IMR-90 (cell line): ENCODE data around the gene BGLAP. TPM values are rescaled to one million over a fixed set of nuclear protein-coding genes. Genes with fewer than 3 reads are reported as not detected.

Experiments
- ATAC-seq: fragments of 200-7000 bp; cut with Tn5 transposase; 2 replicates; pipeline ENCODE4 v1.9.1; 2020; ENCODE audit warnings: low read depth, mild to moderate bottlenecking, moderate library complexity
- BruUV-seq: library from RNA; stranded (reverse); fragments of 400-500 nt; replicated peaks from 2 replicates; lab custom pipeline; 2021; lab: Mats Ljungman, UMichigan
- CTCF ChIA-PET: fragments of 300-600 bp; formaldehyde crosslinking; extraction: SDS; loops from one replicate; lab custom pipeline; 2021; ENCODE audit warnings: antibody characterized with exemption; lab: Yijun Ruan, JAX
- POLR2A ChIA-PET: fragments of 300-600 bp; sonication (Branson Sonifier 250); formaldehyde crosslinking; loops from one replicate; lab custom pipeline; 2022; ENCODE audit warnings: antibody characterized with exemption; ENCODE audit not compliant: unreplicated experiment; lab: Charles Lee
- DNase-seq: peaks from one replicate; pipeline ENCODE4 v3.0.0; 2013
- H2AFZ ChIP-seq: replicated peaks from 2 replicates; pipeline ENCODE3; 2013; ENCODE audit warnings: low read length, mild to moderate bottlenecking; ENCODE audit not compliant: poor library complexity
- H2AK5ac ChIP-seq: 2 replicates; pipeline ENCODE4 v1.6.1; 2013; ENCODE audit warnings: low read depth, low read length, inconsistent platforms
- H2AK9ac ChIP-seq: replicated peaks from 2 replicates; pipeline ENCODE3; 2013; ENCODE audit warnings: mild to moderate bottlenecking, low read depth, low read length, moderate library complexity; ENCODE audit not compliant: poor library complexity
- H2BK120ac ChIP-seq: 2 replicates; pipeline ENCODE4 v1.6.1; 2013; ENCODE audit warnings: low read depth, low read length, inconsistent platforms
- H2BK15ac ChIP-seq: 3 replicates; pipeline ENCODE4 v1.6.1; 2013; ENCODE audit warnings: low read depth, low read length, inconsistent platforms
- H2BK20ac ChIP-seq: 2 replicates; pipeline ENCODE4 v1.6.1; 2013; ENCODE audit warnings: low read depth, mild to moderate bottlenecking, inconsistent platforms, low read length, moderate library complexity
- H2BK5ac ChIP-seq: 2 replicates; pipeline ENCODE4 v1.6.1; 2013; ENCODE audit warnings: mild to moderate bottlenecking, low read depth, low read length, inconsistent platforms; ENCODE audit not compliant: poor library complexity, severe bottlenecking
- H3K14ac ChIP-seq: replicated peaks from 2 replicates; pipeline ENCODE4 v1.6.1; 2013; ENCODE audit warnings: low read depth, low read length, inconsistent platforms
- H3K18ac ChIP-seq: 2 replicates; pipeline ENCODE4 v1.6.1; 2013; ENCODE audit warnings: low read depth, low read length, control low read depth
- H3K23ac ChIP-seq: 2 replicates; pipeline ENCODE4 v1.6.1; 2013; ENCODE audit warnings: low read depth, low read length, inconsistent platforms
- H3K27ac ChIP-seq: 2 replicates; pipeline ENCODE4 v1.5.1; 2013; ENCODE audit warnings: mild to moderate bottlenecking, control low read depth, low read length; ENCODE audit not compliant: insufficient read depth
- H3K27me3 ChIP-seq: 2 replicates; pipeline ENCODE4 v1.6.1; 2013; ENCODE audit warnings: low read length; ENCODE audit not compliant: control insufficient read depth, insufficient read depth
- H3K36me3 ChIP-seq: 2 replicates; pipeline ENCODE4 v1.6.1; 2013; ENCODE audit warnings: low read length, mixed read lengths; ENCODE audit not compliant: control insufficient read depth, insufficient read depth
- H3K4ac ChIP-seq: 2 replicates; pipeline ENCODE4 v1.6.1; 2013; ENCODE audit warnings: low read depth, low read length, inconsistent platforms
- H3K4me1 ChIP-seq: 2 replicates; pipeline ENCODE4 v1.6.1; 2013; ENCODE audit warnings: low read length, mixed read lengths; ENCODE audit not compliant: control insufficient read depth, insufficient read depth
- H3K4me2 ChIP-seq: 2 replicates; pipeline ENCODE4 v1.6.1; 2013; ENCODE audit warnings: low read depth, mild to moderate bottlenecking, control low read depth, low read length, moderate library complexity
- H3K4me3 ChIP-seq: 2 replicates; pipeline ENCODE4 v1.5.1; 2013; ENCODE audit warnings: low read depth, mild to moderate bottlenecking, control low read depth, low read length, moderate library complexity; ENCODE audit not compliant: insufficient read depth
- H3K56ac ChIP-seq: 2 replicates; pipeline ENCODE4 v1.6.1; 2013; ENCODE audit warnings: low read length, inconsistent platforms; ENCODE audit not compliant: insufficient read depth; ENCODE audit errors: extremely low read depth
- H3K79me1 ChIP-seq, 2 experiments: 2 replicates each; pipeline ENCODE4 v1.6.1; 2013; ENCODE audit warnings: low read length in 2 of 2, inconsistent platforms in 1 of 2, low read depth in 1 of 2
- H3K9ac ChIP-seq: 2 replicates; pipeline ENCODE4 v1.6.1; 2013; ENCODE audit warnings: low read depth, low read length, control low read depth
- H3K9me1 ChIP-seq: 2 replicates; pipeline ENCODE4 v1.6.1; 2013; ENCODE audit warnings: low read length, inconsistent platforms; ENCODE audit not compliant: insufficient read depth
- H3K9me3 ChIP-seq: 2 replicates; pipeline ENCODE4 v1.6.1; 2013; ENCODE audit warnings: low read length; ENCODE audit not compliant: control insufficient read depth, insufficient read depth
- H4K20me1 ChIP-seq: 2 replicates; pipeline ENCODE4 v1.6.1; 2013; ENCODE audit warnings: low read length, inconsistent platforms; ENCODE audit not compliant: insufficient read depth
- H4K5ac ChIP-seq: 2 replicates; pipeline ENCODE4 v1.6.1; 2013; ENCODE audit warnings: mild to moderate bottlenecking, low read depth, low read length, control low read depth
- H4K8ac ChIP-seq, 2 experiments: 2 replicates each; pipeline ENCODE4 v1.6.1; 2013; ENCODE audit warnings: low read depth in 2 of 2, low read length in 2 of 2, control low read depth in 1 of 2, inconsistent platforms in 1 of 2
- H4K91ac ChIP-seq: 2 replicates; pipeline ENCODE4 v1.6.1; 2013; ENCODE audit warnings: low read depth, low read length, inconsistent platforms; ENCODE audit not compliant: insufficient read depth
- BHLHE40 ChIP-seq: fragments of 150-350 bp; IDR thresholded peaks from 2 replicates; pipeline ENCODE4 v1.6.1; 2016; ENCODE audit warnings: mild to moderate bottlenecking, low read depth, low read length
- CEBPB ChIP-seq: IDR thresholded peaks from 2 replicates; pipeline ENCODE4 v1.6.1; 2012; ENCODE audit warnings: low read depth, low read length, improper control_type of control experiment
- ELK1 ChIP-seq: fragments of 150-350 bp; IDR thresholded peaks from 2 replicates; pipeline ENCODE4 v1.6.1; 2016; ENCODE audit warnings: low read depth, mild to moderate bottlenecking, low read length, moderate library complexity, borderline replicate concordance
- POLR2A ChIP-seq: IDR thresholded peaks from 2 replicates; pipeline ENCODE4 v1.6.1; 2012; ENCODE audit warnings: mild to moderate bottlenecking, low read depth, low read length
- RCOR1 ChIP-seq: IDR thresholded peaks from 2 replicates; pipeline ENCODE4 v1.6.1; 2012; ENCODE audit warnings: mild to moderate bottlenecking, low read length, improper control_type of control experiment; ENCODE audit not compliant: insufficient replicate concordance
- USF2 ChIP-seq: fragments of 150-350 bp; IDR thresholded peaks from 2 replicates; pipeline ENCODE4 v1.6.1; 2017; ENCODE audit warnings: mild to moderate bottlenecking, antibody characterized with exemption, low read length, low read depth
- WGBS, 2 experiments: methylation state at CpG; one replicate each; pipeline versions ENCODE4 v1.1.5 to v1.1.7; 2013; ENCODE audit warnings: missing lambda C conversion rate in 2 of 2; ENCODE audit not compliant: insufficient read length in 1 of 2; ENCODE audit errors: extremely low coverage in 2 of 2; 5-methylcytosine and 5-hydroxymethylcytosine counted together
- dilution Hi-C: fragments of 300-500 bp; cut with HindIII; formaldehyde crosslinking; loops from one replicate; pipeline ENCODE4 v1.14.3; 2018; ENCODE audit warnings: low sequenced_read_pairs; ENCODE audit not compliant: unreplicated experiment
- in situ Hi-C: fragments of 300-500 bp; cut with MboI; formaldehyde crosslinking; loops from 3 replicates; pipeline ENCODE4 v1.14.3; 2019; ENCODE audit warnings: low sequenced_read_pairs, inconsistent platforms, mixed read lengths
- intact Hi-C: fragments of 100-400 bp; cut with micrococcal nuclease; formaldehyde crosslinking; loops from 2 replicates; pipeline ENCODE4 v1.10.0; 2022
- polyA plus RNA-seq, 3 experiments: library from polyadenylated mRNA; depleted of rRNA; stranded (reverse); fragments of >200 nt; gene quantifications; 2 replicates each; pipeline ENCODE4 v1.2.3, GENCODE V29; 2012; ENCODE audit warnings: low replicate concordance in 1 of 3
- total RNA-seq: library from RNA; depleted of rRNA; stranded (reverse); fragments of >200 nt; gene quantifications from 2 replicates; pipeline ENCODE4 v1.2.3, GENCODE V29; 2012

BGLAP gene
- total and polyA plus RNA-seq, 2 of the 4 experiments (the other 2 are of a cell fraction), result 0.67 TPM; not detected in 1

GRCh38 chr1:156281281-156281680 lies 39.3 kb downstream of the BGLAP start (continued):
- TF ChIP-seq USF2, result peak; percentile 72

- DNase-seq (peak; percentile 45), ATAC-seq (no peak)
- Histone ChIP-seq H4K8ac (peak overlapping the region; percentile 72 to 74), H2AK5ac (peak overlapping the region; percentile 76; the same call in 1 of the 2 replicates), H4K20me1 (peaks cover 32% of the 10 kb centered on the region), H3K79me1 (peaks cover 45 to 71% of the 10 kb centered on the region in 2 experiments; a peak in 3 of 4 replicates), H3K9me1 (peaks cover 7% of the 10 kb centered on the region), H3K18ac (peak overlapping the region; percentile 35; the same call in 1 of the 2 replicates), H3K4me2 (peak overlapping the region; percentile 90), H3K4me1 (peaks cover 9% of the 10 kb centered on the region), H3K9ac (peak overlapping the region; percentile 86), H2BK20ac (no peak overlapping the region), H2BK120ac (no peak overlapping the region), H2AFZ (peak overlapping the region; percentile 65), H3K27ac (peak overlapping the region; percentile 78), H2BK5ac (peak overlapping the region; percentile 4), H3K23ac (peak overlapping the region; percentile 25), H3K36me3 (peaks cover 17% of the 10 kb centered on the region), H2AK9ac (peak overlapping the region; percentile 90), H3K14ac (peak overlapping the region; percentile 88), H3K4ac (peak overlapping the region; percentile 53), H3K9me3 (no peaks in the 10 kb centered on the region), H3K56ac (peak overlapping the region; percentile 79), H4K91ac (peak overlapping the region; percentile 21), H2BK15ac (no peak overlapping the region; the same call in 2 of the 3 replicates), H4K5ac (peak overlapping the region; percentile 55), H3K27me3 (no peaks in the 10 kb centered on the region), H3K4me3 (peak overlapping the region; percentile 67)
- TF ChIP-seq ELK1 (no peak), CEBPB (no peak), BHLHE40 (no peak), RCOR1 (no peak), POLR2A (peak; percentile 18; the same call in 1 of the 2 replicates)
- WGBS, 2 experiments, result 6% methylated on average over 3 of the region's 22 CpGs; no CpG with 5 or more reads in 1 of the 2 experiments
- ChIA-PET POLR2A (interaction anchor here (0.6 to 1.7 kb wide), 4 partner anchors 14 to 69 kb away, joined by 3 to 8 read pairs (median 4); partner anchors contain the start of genes GLMP and PMF1), CTCF (interaction anchor here (0.6 to 1.0 kb wide), 2 partner anchors 17 to 342 kb away, joined by 3 to 7 read pairs; partner anchors contain the start of gene VHLL)
- dilution Hi-C loops (no loop called here), in situ Hi-C loops (no loop called here), intact Hi-C loops (no loop called here)
- no TSS peak for BruUV-seq
These were observed 39.9 kb downstream of the BGLAP start for GRCh38 chr1:156281693-156282478.
